Ovary (tissue), 9 donors: ENCODE results near the gene FAM184B. TPM values are rescaled to one million over a fixed set of nuclear protein-coding genes. Genes with fewer than 3 reads are reported as not detected.

Experiments used
- DNase-seq, 5 donors: peaks; one replicate each; pipeline ENCODE4 v3.0.0-alpha.2; 2019 to 2020
- H3K27ac ChIP-seq, 2 donors: fragments of 200-600 bp; one replicate each; pipeline versions ENCODE4 v1.5.1 to v1.8.0; 2019 to 2022
- H3K27me3 ChIP-seq: fragments of 200-600 bp; one replicate; pipeline ENCODE4 v1.8.0; 2022
- H3K36me3 ChIP-seq: fragments of 200-600 bp; sonication (generic); one replicate; pipeline ENCODE4 v1.5.1; 2019
- H3K4me1 ChIP-seq: one replicate; pipeline ENCODE4 v1.8.1; 2013; ENCODE audit warnings: mild to moderate bottlenecking, moderate library complexity; ENCODE audit not compliant: insufficient read depth
- H3K4me3 ChIP-seq: fragments of 200-600 bp; sonication (generic); one replicate; pipeline ENCODE4 v1.5.1; 2017
- H3K9me3 ChIP-seq, 2 donors: fragments of 200-600 bp in 1 of 2; sonication (generic) in 1 of 2; one replicate each; pipeline versions ENCODE4 v1.5.1 to v1.8.1; 2013 to 2019; ENCODE audit warnings: mild to moderate bottlenecking in 1 of 2, moderate library complexity in 1 of 2
- CTCF ChIP-seq, 3 donors: fragments of 450-650 bp in 2 of 3; fragments of 200-600 bp in 1 of 3; IDR thresholded peaks; one replicate each; pipeline versions ENCODE4 v1.5.1 to v1.8.0; 2016 to 2022; ENCODE audit warnings: antibody characterized with exemption in 3 of 3, mild to moderate bottlenecking in 1 of 3
- EP300 ChIP-seq: sonication (generic); formaldehyde crosslinking; IDR thresholded peaks from one replicate; pipeline ENCODE4 v1.6.1; 2017; ENCODE audit warnings: antibody characterized with exemption
- POLR2A ChIP-seq: fragments of 450-650 bp; IDR thresholded peaks from one replicate; pipeline ENCODE4 v1.6.1; 2017; ENCODE audit warnings: antibody characterized with exemption, mild to moderate bottlenecking, moderate library complexity
- WGBS, 3 donors: extraction: QIAGEN DNeasy Blood & Tissue Kit in 1 of 3; methylation state at CpG; one replicate each; pipeline versions ENCODE4 v1.1.5 to v1.1.7; 2013 to 2017; 5-methylcytosine and 5-hydroxymethylcytosine counted together
- intact Hi-C, 4 donors: fragments of 100-400 bp; cut with DNase I; formaldehyde crosslinking; loops; one replicate each; pipeline versions ENCODE4 v1.11.0 to v1.15.1; 2022 to 2023
- polyA plus RNA-seq, 2 donors: library from polyadenylated mRNA; stranded (reverse); fragments of 200-250 nt in 1 of 2; fragments of 350-450 nt in 1 of 2; fragmentation: Illumina TruSeq in 1 of 2; extraction: RNeasy Lipid Tissue Mini Kit (QIAGEN cat#74804) in 1 of 2; gene quantifications; one replicate each; pipeline ENCODE4 v1.2.3, GENCODE V29; 2013 to 2014
- total RNA-seq, 7 donors: library from RNA; depleted of rRNA in 2 of 7; stranded (reverse); fragments of >200 nt in 2 of 7; fragmentation: NEBNext Ultra II Directional in 3 of 7; extraction: Animal tissue kit (Norgen Biotek cat#: 25700) in 3 of 7; gene quantifications; one replicate each; pipeline versions ENCODE4 v1.1.0 to v1.2.4, GENCODE V29; 2016 to 2023
- donor health status: DM: no; HTN: no; CAD: no; lungs with moderate emphysema.
- donor health status: DM: no; HTN: no; CAD: no.
- donor health status: Bipolar disorder and iron deficiency.
- donor health status: DM: yes; HTN: yes; CAD: no.
- donor health status: DM: no; HTN: no; CAD: no.
- donor health status: DM: yes; HTN: yes; CAD: no.

Gene FAM184B
- total and polyA plus RNA-seq, 9 donors = 0.03 to 0.17 (median 0.04) TPM; not detected in 5

GRCh38 chr4:17723648-17724047 is 57.8 kb downstream of the FAM184B start:
- no peaks in the 10 kb centered on the region for H3K4me1 ChIP-seq
- WGBS, 3 donors = 79 to 88% (median 82%) methylated on average over 7 of the region's 7 CpGs
- no peak for DNase-seq
- no peak overlapping the region for H3K27ac ChIP-seq
- no peaks in the 10 kb centered on the region for H3K27me3 ChIP-seq
- intact Hi-C loops = no loop called here
- H3K9me3 ChIP-seq = no peaks in the 10 kb centered on the region
- H3K4me3 ChIP-seq = no peak overlapping the region
- TF ChIP-seq CTCF (IDR thresholded peaks at IDR 0.05) = no peak
- no peak for TF ChIP-seq POLR2A
- TF ChIP-seq EP300 = no peak
- H3K36me3 ChIP-seq = no peaks in the 10 kb centered on the region

- H3K4me1 ChIP-seq = no peaks in the 10 kb centered on the region
- TF ChIP-seq POLR2A = no peak
- no peak for TF ChIP-seq CTCF (IDR thresholded peaks at IDR 0.05)
- no peak for TF ChIP-seq EP300
- no peak for DNase-seq
Observed at GRCh38 chr4:17722356-17722700, 59.1 kb downstream of the FAM184B start.

GRCh38 chr4:17721496-17722355 is 59.7 kb downstream of the FAM184B start:
- H3K27me3 ChIP-seq = no peaks in the 10 kb centered on the region
- no peak overlapping the region for H3K27ac ChIP-seq
- no peaks in the 10 kb centered on the region for H3K4me1 ChIP-seq
- no peaks in the 10 kb centered on the region for H3K9me3 ChIP-seq
- H3K36me3 ChIP-seq = no peaks in the 10 kb centered on the region
- intact Hi-C loops = no loop called here
- H3K4me3 ChIP-seq = no peak overlapping the region
- WGBS, 3 donors = 62 to 67% (median 65%) methylated on average over 16 of the region's 16 CpGs
- no peak for DNase-seq
- TF ChIP-seq CTCF (IDR thresholded peaks at IDR 0.05) = no peak
- no peak for TF ChIP-seq POLR2A
- TF ChIP-seq EP300 = no peak

More at GRCh38 chr4:17722356-17722700, 59.1 kb downstream of the FAM184B start:
- intact Hi-C loops = no loop called here
- WGBS, 3 donors = 57 to 60% (median 59%) methylated on average over 3 of the region's 3 CpGs
- Histone ChIP-seq H3K9me3 (no peaks in the 10 kb centered on the region), H3K36me3 (no peaks in the 10 kb centered on the region), H3K4me3 (no peak overlapping the region), H3K27me3 (no peaks in the 10 kb centered on the region), H3K27ac (no peak overlapping the region)

- WGBS, 3 donors = 59 to 61% (median 59%) methylated on average over 5 of the region's 5 CpGs
- TF ChIP-seq EP300 (no peak), POLR2A (no peak), CTCF (IDR thresholded peaks at IDR 0.05) (no peak)
- Histone ChIP-seq H3K36me3 (no peaks in the 10 kb centered on the region), H3K9me3 (no peaks in the 10 kb centered on the region), H3K27me3 (no peaks in the 10 kb centered on the region), H3K27ac (no peak overlapping the region), H3K4me1 (no peaks in the 10 kb centered on the region), H3K4me3 (no peak overlapping the region)
- no peak for DNase-seq
- intact Hi-C loops = no loop called here
Observed at GRCh38 chr4:17719106-17719505, 62.3 kb downstream of the FAM184B start.
